Neuronal stem cell (in vitro differentiated cells): ENCODE measurements around the gene ZNF319.

Experiments
- DNase-seq: peaks from one replicate; pipeline ENCODE4 v3.0.0-alpha.2; 2013; ENCODE audit warnings: low spot score
- H2AFZ ChIP-seq: one replicate; pipeline ENCODE4 v1.6.1; 2013; ENCODE audit warnings: mild to moderate bottlenecking, low read length, inconsistent platforms
- H2AK5ac ChIP-seq: 2 replicates; pipeline ENCODE4 v1.6.1; 2013; ENCODE audit warnings: low read depth, mild to moderate bottlenecking, inconsistent platforms, low read length, moderate library complexity, mixed read lengths
- H2BK120ac ChIP-seq: 2 replicates; pipeline ENCODE4 v1.6.1; 2013; ENCODE audit warnings: low read depth, mild to moderate bottlenecking, inconsistent platforms, low read length, moderate library complexity, mixed read lengths
- H2BK12ac ChIP-seq: one replicate; pipeline ENCODE4 v1.6.1; 2013; ENCODE audit warnings: low read length, inconsistent platforms
- H2BK15ac ChIP-seq: 2 replicates; pipeline ENCODE4 v1.6.1; 2013; ENCODE audit warnings: mild to moderate bottlenecking, low read length, inconsistent platforms, mixed read lengths
- H2BK5ac ChIP-seq: one replicate; pipeline ENCODE4 v1.6.1; 2013; ENCODE audit warnings: inconsistent platforms, mild to moderate bottlenecking, low read length, moderate library complexity
- H3K14ac ChIP-seq: one replicate; pipeline ENCODE4 v1.6.1; 2013; ENCODE audit warnings: low read length, inconsistent platforms
- H3K18ac ChIP-seq: 2 replicates; pipeline ENCODE4 v1.6.1; 2013; ENCODE audit warnings: low read length, inconsistent platforms
- H3K23ac ChIP-seq: 2 replicates; pipeline ENCODE4 v1.6.1; 2013; ENCODE audit warnings: low read depth, mild to moderate bottlenecking, mixed read lengths, low read length, inconsistent platforms; ENCODE audit not compliant: poor library complexity
- H3K27ac ChIP-seq: replicated peaks from 3 replicates; pipeline ENCODE4 v1.5.1; 2013; ENCODE audit warnings: low read length, inconsistent platforms
- H3K27me3 ChIP-seq, 3 experiments: 2 replicates each; pipeline ENCODE4 v1.6.1; 2013; ENCODE audit warnings: low read length in 3 of 3, mild to moderate bottlenecking in 2 of 3, inconsistent platforms in 1 of 3, low read depth in 1 of 3, mixed read lengths in 1 of 3, moderate library complexity in 1 of 3; ENCODE audit not compliant: control insufficient read depth in 3 of 3, insufficient read depth in 3 of 3
- H3K36me3 ChIP-seq, 2 donors: replicated peaks in 1 of 2; 2 replicates each; pipeline ENCODE4 v1.6.1; 2013; ENCODE audit warnings: low read length in 2 of 2; ENCODE audit not compliant: control insufficient read depth in 2 of 2, insufficient read depth in 2 of 2
- H3K4ac ChIP-seq: 2 replicates; pipeline ENCODE4 v1.6.1; 2013; ENCODE audit warnings: inconsistent platforms, mild to moderate bottlenecking, low read length, moderate library complexity
- H3K4me1 ChIP-seq, 2 donors: 1 replicate in 1 of 2; 2 replicates in 1 of 2; pipeline ENCODE4 v1.6.1; 2013; ENCODE audit warnings: low read length in 2 of 2, low read depth in 1 of 2; ENCODE audit not compliant: control insufficient read depth in 2 of 2, insufficient read depth in 1 of 2
- H3K4me2 ChIP-seq: one replicate; pipeline ENCODE4 v1.6.1; 2013; ENCODE audit warnings: mild to moderate bottlenecking, low read length, inconsistent platforms; ENCODE audit not compliant: insufficient read depth, poor library complexity, severe bottlenecking
- H3K4me3 ChIP-seq, 2 donors: 2 replicates each; pipeline ENCODE4 v1.5.1; 2013; ENCODE audit warnings: low read length in 2 of 2, mild to moderate bottlenecking in 2 of 2, inconsistent platforms in 1 of 2, moderate library complexity in 1 of 2
- H3K79me1 ChIP-seq: one replicate; pipeline ENCODE4 v1.6.1; 2013; ENCODE audit warnings: low read depth, mild to moderate bottlenecking, inconsistent platforms, low read length, moderate library complexity
- H3K9ac ChIP-seq: one replicate; pipeline ENCODE4 v1.6.1; 2013; ENCODE audit warnings: mild to moderate bottlenecking, low read depth, low read length, inconsistent platforms; ENCODE audit not compliant: poor library complexity
- H3K9me3 ChIP-seq, 2 donors: replicated peaks in 1 of 2; 2 replicates each; pipeline versions ENCODE3 to v1.6.1; 2013; ENCODE audit warnings: low read length in 2 of 2, mild to moderate bottlenecking in 2 of 2, inconsistent platforms in 1 of 2, low read depth in 1 of 2, mixed read lengths in 1 of 2, moderate library complexity in 1 of 2; ENCODE audit not compliant: control insufficient read depth in 2 of 2, insufficient read depth in 1 of 2
- H4K8ac ChIP-seq: one replicate; pipeline ENCODE4 v1.6.1; 2013; ENCODE audit warnings: low read depth, mild to moderate bottlenecking, inconsistent platforms, low read length, moderate library complexity
- H4K91ac ChIP-seq: one replicate; pipeline ENCODE4 v1.6.1; 2013; ENCODE audit warnings: low read length, low read depth, mild to moderate bottlenecking, inconsistent platforms; ENCODE audit not compliant: poor library complexity
- WGBS, 2 donors: extraction: QIAGEN DNeasy Blood & Tissue Kit; methylation state at CpG; one replicate each; pipeline ENCODE4 v1.1.7; 2013; ENCODE audit warnings: missing lambda C conversion rate in 2 of 2, mixed read lengths in 1 of 2; ENCODE audit not compliant: insufficient read length in 2 of 2, insufficient replicate concordance in 1 of 2; ENCODE audit errors: extremely low coverage in 2 of 2; 5-methylcytosine and 5-hydroxymethylcytosine counted together

ZNF319 gene

GRCh38 chr16:58018803-58019202 lies 18.3 kb upstream of the ZNF319 start:
- H2BK12ac ChIP-seq = no peak overlapping the region
- H3K27me3 ChIP-seq = peaks cover 0 to 4% (median 3%) of the 10 kb centered on the region in 3 experiments
- WGBS, 2 donors = no CpG with 5 or more reads among the region's 7 CpGs
- H3K27ac ChIP-seq = no peak overlapping the region
- no peak overlapping the region for H3K4ac ChIP-seq
- H3K9ac ChIP-seq = no peak overlapping the region
- H3K14ac ChIP-seq = peak overlapping the region; percentile 17
- H2AK5ac ChIP-seq = no peak overlapping the region
- H3K79me1 ChIP-seq = no peaks in the 10 kb centered on the region
- no peak overlapping the region for H4K8ac ChIP-seq
- H2BK15ac ChIP-seq = no peak overlapping the region
- no peaks in the 10 kb centered on the region for H3K9me3 ChIP-seq
- no peak overlapping the region for H3K23ac ChIP-seq
- no peak overlapping the region for H4K91ac ChIP-seq
- no peak overlapping the region for H2BK5ac ChIP-seq
- H3K18ac ChIP-seq = no peak overlapping the region
- DNase-seq = no peak
- H3K4me1 ChIP-seq = no peaks in the 10 kb centered on the region
- no peak overlapping the region for H3K4me3 ChIP-seq
- H3K4me2 ChIP-seq = no peak overlapping the region
- no peak overlapping the region for H2BK120ac ChIP-seq
- H2AFZ ChIP-seq = no peak overlapping the region
- peaks cover 6 to 20% of the 10 kb centered on the region in 2 donors for H3K36me3 ChIP-seq

GRCh38 chr16:58016840-58017446 lies 16.5 kb upstream of the ZNF319 start:
- no CpG with 5 or more reads among the region's 12 CpGs for WGBS, 2 donors
- Histone ChIP-seq H2BK120ac (no peak overlapping the region), H2BK5ac (no peak overlapping the region), H3K23ac (no peak overlapping the region), H3K4me1 (peaks cover 0 to 5% of the 10 kb centered on the region in 2 donors), H2AK5ac (no peak overlapping the region), H3K27me3 (no peaks in the 10 kb centered on the region), H3K4me2 (no peak overlapping the region), H3K36me3 (peaks cover 6 to 38% of the 10 kb centered on the region in 2 donors), H3K4ac (no peak overlapping the region), H3K14ac (no peak overlapping the region), H2AFZ (no peak overlapping the region), H4K8ac (no peak overlapping the region), H2BK15ac (no peak overlapping the region), H2BK12ac (no peak overlapping the region), H3K18ac (no peak overlapping the region), H4K91ac (no peak overlapping the region), H3K9me3 (no peaks in the 10 kb centered on the region), H3K79me1 (no peaks in the 10 kb centered on the region), H3K4me3 (no peak overlapping the region), H3K9ac (no peak overlapping the region), H3K27ac (no peak overlapping the region)
- DNase-seq = no peak

- Histone ChIP-seq H3K79me1 (no peaks in the 10 kb centered on the region), H3K14ac (no peak overlapping the region), H3K4me3 (no peak overlapping the region), H3K4ac (no peak overlapping the region), H3K4me2 (no peak overlapping the region), H2AFZ (no peak overlapping the region), H3K18ac (no peak overlapping the region), H2BK12ac (no peak overlapping the region), H3K27me3 (no peaks in the 10 kb centered on the region), H3K36me3 (peaks cover 5 to 56% of the 10 kb centered on the region in 2 donors), H2BK5ac (no peak overlapping the region), H3K9me3 (no peaks in the 10 kb centered on the region), H2BK15ac (no peak overlapping the region), H3K27ac (no peak overlapping the region), H4K8ac (no peak overlapping the region), H3K4me1 (peaks cover 0 to 16% of the 10 kb centered on the region in 2 donors), H2BK120ac (no peak overlapping the region), H2AK5ac (no peak overlapping the region), H3K23ac (no peak overlapping the region), H3K9ac (no peak overlapping the region), H4K91ac (no peak overlapping the region)
- WGBS, 2 donors = no CpG with 5 or more reads among the region's 9 CpGs
- no peak for DNase-seq
Observed at GRCh38 chr16:58013201-58013956, 12.9 kb upstream of the ZNF319 start.

GRCh38 chr16:58012481-58012880 lies 12.0 kb upstream of the ZNF319 start:
- Histone ChIP-seq H3K36me3 (peaks cover 5 to 59% of the 10 kb centered on the region in 2 donors), H3K4me1 (peaks cover 0 to 16% of the 10 kb centered on the region in 2 donors), H3K9ac (no peak overlapping the region), H2AFZ (no peak overlapping the region), H2BK12ac (no peak overlapping the region), H3K18ac (no peak overlapping the region), H3K27ac (peak overlapping the region; percentile 25), H3K4me3 (no peak overlapping the region), H2BK5ac (peak overlapping the region; percentile 0), H4K8ac (no peak overlapping the region), H2AK5ac (no peak overlapping the region), H2BK15ac (no peak overlapping the region), H3K23ac (no peak overlapping the region), H2BK120ac (no peak overlapping the region), H3K14ac (no peak overlapping the region), H3K4ac (no peak overlapping the region), H3K79me1 (no peaks in the 10 kb centered on the region), H4K91ac (no peak overlapping the region), H3K4me2 (no peak overlapping the region), H3K27me3 (no peaks in the 10 kb centered on the region), H3K9me3 (no peaks in the 10 kb centered on the region)
- no peak for DNase-seq
- no CpG with 5 or more reads among the region's 9 CpGs for WGBS, 2 donors
